GM19239 (cell line): ENCODE results near the gene DVL2.
"Not testable (repeated sequence)": the region's sequence is repeated elsewhere in the genome, so short reads cannot be mapped to it uniquely, and the experiment has no call there.

ENCODE experiments used
- DNase-seq: peaks from one replicate; pipeline ENCODE4 v3.0.0; 2011; ENCODE audit warnings: low spot score; ENCODE audit not compliant: insufficient read length
- FAIRE-seq: peaks from 2 replicates; lab custom pipeline; 2011; peaks lifted over from hg19 to GRCh38; lab: Jason Lieb, UNC

The DVL2 gene

GRCh38 chr17:7258731-7259554, 24.6 kb upstream of the DVL2 start:
- no peak for FAIRE-seq
- no peak for DNase-seq

GRCh38 chr17:7256766-7257456, 22.6 kb upstream of the DVL2 start:
- FAIRE-seq, result no peak
- DNase-seq, result no peak

GRCh38 chr17:7254511-7254910, 20.2 kb upstream of the DVL2 start:
- DNase-seq, result no peak
- no peak for FAIRE-seq

- DNase-seq, result no peak
- FAIRE-seq, result no peak
These were observed 18.8 kb upstream of the DVL2 start for GRCh38 chr17:7253082-7253481.

GRCh38 chr17:7252176-7253043, 18.1 kb upstream of the DVL2 start, which contains the start of gene ELP5:
Gene ELP5 (plus strand): TSS chr17:7252215. CDS start chr17:7252551, 336 bp downstream.
- DNase-seq (peak; percentile 91), FAIRE-seq (no peak)

- peak; percentile 94 for DNase-seq
- FAIRE-seq, result peak; percentile 99
These were observed 17.4 kb upstream of the DVL2 start, which contains the start of gene CTDNEP1 for GRCh38 chr17:7251661-7252175. Gene CTDNEP1 (minus strand): TSS chr17:7251734. CDS start chr17:7251296, 438 bp downstream.

- FAIRE-seq (peak; percentile 76), DNase-seq (no peak)
These were observed 16.6 kb upstream of the DVL2 start for GRCh38 chr17:7250695-7251627.

GRCh38 chr17:7249830-7250229, 15.5 kb upstream of the DVL2 start:
- FAIRE-seq (no peak), DNase-seq (no peak)

GRCh38 chr17:7249214-7249613, 14.9 kb upstream of the DVL2 start:
- no peak for FAIRE-seq
- no peak for DNase-seq

GRCh38 chr17:7248796-7249195, 14.5 kb upstream of the DVL2 start:
- no peak for DNase-seq

GRCh38 chr17:7246779-7247178, 12.5 kb upstream of the DVL2 start:
- no peak for DNase-seq
- FAIRE-seq, result no peak

More at GRCh38 chr17:7248796-7249195, 14.5 kb upstream of the DVL2 start:
- no peak for FAIRE-seq

- DNase-seq, FAIRE-seq: not testable (repeated sequence)
These were observed 9.5 kb upstream of the DVL2 start for GRCh38 chr17:7243838-7244237.

- no peak for DNase-seq
These were observed 9.1 kb upstream of the DVL2 start for GRCh38 chr17:7243453-7243729.

GRCh38 chr17:7242717-7243452, 8.6 kb upstream of the DVL2 start:
- no peak for DNase-seq
- FAIRE-seq, result peak; percentile 95

More at GRCh38 chr17:7243453-7243729, 9.1 kb upstream of the DVL2 start:
- FAIRE-seq, result peak; percentile 54

GRCh38 chr17:7241783-7242716, 7.7 kb upstream of the DVL2 start, which contains the start of gene GABARAP:
Gene GABARAP (minus strand): TSS chr17:7242449. CDS start chr17:7242330, 119 bp downstream.
- FAIRE-seq (no peak), DNase-seq (no peak)

GRCh38 chr17:7241090-7241733, 6.9 kb upstream of the DVL2 start:
- DNase-seq (no peak), FAIRE-seq (peak; percentile 31)

GRCh38 chr17:7240375-7240774, 6.1 kb upstream of the DVL2 start:
- FAIRE-seq (peak; percentile 81), DNase-seq (no peak)
